ENCODE measurements around the gene PRRG1.
"Not testable (repeated sequence)": the region's sequence is repeated elsewhere in the genome, so short reads cannot be mapped to it uniquely, and the experiment has no call there.

Gene PRRG1

GRCh38 chrX:37349221-37350033, at the start of gene PRRG1:
PRRG1 (plus strand) TSS chrX:37349364; CDS start chrX:37406250, 56,886 bp downstream.
- DNase-seq: no peak

- DNase-seq: no peak
These were observed 46.6 kb upstream of the PRRG1 start for GRCh38 chrX:37302569-37302968.

- DNase-seq: not testable (repeated sequence)
These were observed 43.9 kb upstream of the PRRG1 start for GRCh38 chrX:37305238-37305637.

- no peak for DNase-seq
These were observed 34.6 kb upstream of the PRRG1 start for GRCh38 chrX:37314531-37314930.

GRCh38 chrX:37315511-37316248, 33.5 kb upstream of the PRRG1 start:
- DNase-seq: no peak

- DNase-seq: no peak
These were observed 28.5 kb upstream of the PRRG1 start for GRCh38 chrX:37320541-37321203.

GRCh38 chrX:37330642-37331041, 18.5 kb upstream of the PRRG1 start:
- DNase-seq: no peak

- no peak for DNase-seq
These were observed 17.6 kb upstream of the PRRG1 start for GRCh38 chrX:37331546-37331945.

GRCh38 chrX:37332055-37332454, 17.1 kb upstream of the PRRG1 start:
- DNase-seq: no peak

- no peak for DNase-seq
These were observed 16.0 kb upstream of the PRRG1 start for GRCh38 chrX:37332987-37333658.

- no peak for DNase-seq
These were observed 1.7 kb upstream of the PRRG1 start for GRCh38 chrX:37347420-37347819.

- no peak for DNase-seq
These were observed 763 bp upstream of the PRRG1 start for GRCh38 chrX:37348231-37348970.

GRCh38 chrX:37348971-37349220, 268 bp upstream of the PRRG1 start:
- DNase-seq: no peak

- no peak for DNase-seq
These were observed 836 bp downstream of the PRRG1 start for GRCh38 chrX:37350034-37350365.

GRCh38 chrX:37353646-37354045, 4.5 kb downstream of the PRRG1 start:
- DNase-seq: no peak

GRCh38 chrX:37357436-37357835, 8.3 kb downstream of the PRRG1 start:
- DNase-seq: no peak

GRCh38 chrX:37361596-37361995, 12.4 kb downstream of the PRRG1 start:
- no peak for DNase-seq

GRCh38 chrX:37364666-37365065, 15.5 kb downstream of the PRRG1 start:
- DNase-seq: no peak

- DNase-seq: no peak
These were observed 18.8 kb downstream of the PRRG1 start for GRCh38 chrX:37367946-37368345.

GRCh38 chrX:37370499-37371141, 21.5 kb downstream of the PRRG1 start:
- DNase-seq: no peak

- no peak for DNase-seq
These were observed 22.4 kb downstream of the PRRG1 start for GRCh38 chrX:37371578-37371991.

GRCh38 chrX:37378404-37378803, 29.2 kb downstream of the PRRG1 start:
- DNase-seq: no peak

Data from NCI-H1436 (cell line).